C4-2B (cell line): Measurements from ENCODE around the gene PYGO1.

Experiments used
- ZFX ChIP-seq: fragments of 450-650 bp; IDR thresholded peaks from 2 replicates; pipeline ENCODE4 v1.6.1; 2017
- TF ChIP-seq, protein P1 (sequence below): fragments of 450-650 bp; conservative IDR thresholded peaks from 2 replicates; pipeline ENCODE4 v1.5.1; 2017; ENCODE audit warnings: mild to moderate bottlenecking

DNA sequence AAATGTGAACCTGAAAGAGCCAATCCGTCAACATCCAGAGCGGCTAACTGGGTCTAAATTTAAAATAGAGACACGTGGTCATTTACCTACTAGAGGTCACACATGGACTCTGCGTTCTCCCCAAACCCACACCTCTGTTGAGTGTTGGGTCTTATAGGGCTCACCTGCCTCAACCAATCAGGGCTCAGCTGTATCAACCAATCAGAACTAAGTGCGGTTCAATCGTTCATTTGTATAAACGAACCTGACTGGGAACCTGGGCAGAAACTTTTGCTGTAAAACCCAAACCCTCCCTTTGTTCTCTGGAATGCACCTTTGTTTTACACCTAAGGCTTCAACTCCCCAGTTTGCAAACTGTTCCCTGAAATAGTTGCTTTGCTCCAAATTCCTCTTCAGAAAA lies 89.0 kb downstream of the PYGO1 start:
- TF ChIP-seq, protein P1, sequence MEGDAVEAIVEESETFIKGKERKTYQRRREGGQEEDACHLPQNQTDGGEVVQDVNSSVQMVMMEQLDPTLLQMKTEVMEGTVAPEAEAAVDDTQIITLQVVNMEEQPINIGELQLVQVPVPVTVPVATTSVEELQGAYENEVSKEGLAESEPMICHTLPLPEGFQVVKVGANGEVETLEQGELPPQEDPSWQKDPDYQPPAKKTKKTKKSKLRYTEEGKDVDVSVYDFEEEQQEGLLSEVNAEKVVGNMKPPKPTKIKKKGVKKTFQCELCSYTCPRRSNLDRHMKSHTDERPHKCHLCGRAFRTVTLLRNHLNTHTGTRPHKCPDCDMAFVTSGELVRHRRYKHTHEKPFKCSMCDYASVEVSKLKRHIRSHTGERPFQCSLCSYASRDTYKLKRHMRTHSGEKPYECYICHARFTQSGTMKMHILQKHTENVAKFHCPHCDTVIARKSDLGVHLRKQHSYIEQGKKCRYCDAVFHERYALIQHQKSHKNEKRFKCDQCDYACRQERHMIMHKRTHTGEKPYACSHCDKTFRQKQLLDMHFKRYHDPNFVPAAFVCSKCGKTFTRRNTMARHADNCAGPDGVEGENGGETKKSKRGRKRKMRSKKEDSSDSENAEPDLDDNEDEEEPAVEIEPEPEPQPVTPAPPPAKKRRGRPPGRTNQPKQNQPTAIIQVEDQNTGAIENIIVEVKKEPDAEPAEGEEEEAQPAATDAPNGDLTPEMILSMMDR: no peak
- no peak for TF ChIP-seq ZFX
